Measurements from ENCODE around the gene RPLP2.

RPLP2 gene

GRCh38 chr11:852762-853161 lies 43.0 kb downstream of the RPLP2 start:
- no peaks in the 10 kb centered on the region for H3K9me3 ChIP-seq (ENCODE audit: control insufficient read depth in 1 of 2, low read length in 2 of 2)
- no peaks in the 10 kb centered on the region for H3K36me3 ChIP-seq (ENCODE audit: control insufficient read depth in 1 of 2, insufficient read depth in 2 of 2, low read length in 2 of 2)
- H3K4me3 ChIP-seq (ENCODE audit: low read depth in 1 of 2, low read length in 2 of 2) = no peak overlapping the region
- H3K4me1 ChIP-seq (ENCODE audit: control insufficient read depth in 1 of 2, insufficient read depth in 2 of 2, low read length in 2 of 2) = peaks cover 0 to 32% of the 10 kb centered on the region in 2 donors
- no peak overlapping the region for H3K27ac ChIP-seq (ENCODE audit: low read length)
- H3K27me3 ChIP-seq (ENCODE audit: low read depth, low read length) = no peaks in the 10 kb centered on the region

GRCh38 chr11:853682-854448 lies 44.1 kb downstream of the RPLP2 start:
- Histone ChIP-seq H3K4me3 (ENCODE audit: low read depth in 1 of 2, low read length in 2 of 2) (no peak overlapping the region), H3K9me3 (ENCODE audit: control insufficient read depth in 1 of 2, low read length in 2 of 2) (no peaks in the 10 kb centered on the region), H3K27me3 (ENCODE audit: low read depth, low read length) (no peaks in the 10 kb centered on the region), H3K36me3 (ENCODE audit: control insufficient read depth in 1 of 2, insufficient read depth in 2 of 2, low read length in 2 of 2) (no peaks in the 10 kb centered on the region), H3K27ac (ENCODE audit: low read length) (no peak overlapping the region), H3K4me1 (ENCODE audit: control insufficient read depth in 1 of 2, insufficient read depth in 2 of 2, low read length in 2 of 2) (peaks cover 0 to 27% of the 10 kb centered on the region in 2 donors)

- no peak overlapping the region for H3K27ac ChIP-seq (ENCODE audit: low read length)
- no peaks in the 10 kb centered on the region for H3K9me3 ChIP-seq (ENCODE audit: control insufficient read depth in 1 of 2, low read length in 2 of 2)
- no peaks in the 10 kb centered on the region for H3K36me3 ChIP-seq (ENCODE audit: control insufficient read depth in 1 of 2, insufficient read depth in 2 of 2, low read length in 2 of 2)
- no peak overlapping the region for H3K4me3 ChIP-seq (ENCODE audit: low read depth in 1 of 2, low read length in 2 of 2)
- H3K4me1 ChIP-seq (ENCODE audit: control insufficient read depth in 1 of 2, insufficient read depth in 2 of 2, low read length in 2 of 2) = peaks cover 0 to 31% of the 10 kb centered on the region in 2 donors
- H3K27me3 ChIP-seq (ENCODE audit: low read depth, low read length) = no peaks in the 10 kb centered on the region
Observed at GRCh38 chr11:854601-855329, 45.0 kb downstream of the RPLP2 start.

GRCh38 chr11:855330-855674 lies 45.5 kb downstream of the RPLP2 start:
- peaks cover 0 to 31% of the 10 kb centered on the region in 2 donors for H3K4me1 ChIP-seq (ENCODE audit: control insufficient read depth in 1 of 2, insufficient read depth in 2 of 2, low read length in 2 of 2)
- no peak overlapping the region for H3K4me3 ChIP-seq (ENCODE audit: low read depth in 1 of 2, low read length in 2 of 2)
- no peak overlapping the region for H3K27ac ChIP-seq (ENCODE audit: low read length)
- no peaks in the 10 kb centered on the region for H3K36me3 ChIP-seq (ENCODE audit: control insufficient read depth in 1 of 2, insufficient read depth in 2 of 2, low read length in 2 of 2)
- no peaks in the 10 kb centered on the region for H3K27me3 ChIP-seq (ENCODE audit: low read depth, low read length)
- no peaks in the 10 kb centered on the region for H3K9me3 ChIP-seq (ENCODE audit: control insufficient read depth in 1 of 2, low read length in 2 of 2)

GRCh38 chr11:855796-856195 lies 46.0 kb downstream of the RPLP2 start:
- Histone ChIP-seq H3K36me3 (ENCODE audit: control insufficient read depth in 1 of 2, insufficient read depth in 2 of 2, low read length in 2 of 2) (no peaks in the 10 kb centered on the region), H3K27me3 (ENCODE audit: low read depth, low read length) (no peaks in the 10 kb centered on the region), H3K9me3 (ENCODE audit: control insufficient read depth in 1 of 2, low read length in 2 of 2) (no peaks in the 10 kb centered on the region), H3K4me3 (ENCODE audit: low read depth in 1 of 2, low read length in 2 of 2) (no peak overlapping the region), H3K4me1 (ENCODE audit: control insufficient read depth in 1 of 2, insufficient read depth in 2 of 2, low read length in 2 of 2) (peaks cover 0 to 31% of the 10 kb centered on the region in 2 donors), H3K27ac (ENCODE audit: low read length) (no peak overlapping the region)

- Histone ChIP-seq H3K36me3 (ENCODE audit: control insufficient read depth in 1 of 2, insufficient read depth in 2 of 2, low read length in 2 of 2) (no peaks in the 10 kb centered on the region), H3K9me3 (ENCODE audit: control insufficient read depth in 1 of 2, low read length in 2 of 2) (no peaks in the 10 kb centered on the region), H3K4me3 (ENCODE audit: low read depth in 1 of 2, low read length in 2 of 2) (no peak overlapping the region), H3K27me3 (ENCODE audit: low read depth, low read length) (no peaks in the 10 kb centered on the region), H3K4me1 (ENCODE audit: control insufficient read depth in 1 of 2, insufficient read depth in 2 of 2, low read length in 2 of 2) (peaks cover 0 to 25% of the 10 kb centered on the region in 2 donors), H3K27ac (ENCODE audit: low read length) (no peak overlapping the region)
Observed at GRCh38 chr11:856397-856796, 46.6 kb downstream of the RPLP2 start.

GRCh38 chr11:858053-858761 lies 48.4 kb downstream of the RPLP2 start:
- no peak overlapping the region for H3K4me3 ChIP-seq (ENCODE audit: low read depth in 1 of 2, low read length in 2 of 2)
- no peaks in the 10 kb centered on the region for H3K9me3 ChIP-seq (ENCODE audit: control insufficient read depth in 1 of 2, low read length in 2 of 2)
- H3K36me3 ChIP-seq (ENCODE audit: control insufficient read depth in 1 of 2, insufficient read depth in 2 of 2, low read length in 2 of 2) = peaks cover 0 to 3% of the 10 kb centered on the region in 2 donors
- H3K27me3 ChIP-seq (ENCODE audit: low read depth, low read length) = no peaks in the 10 kb centered on the region
- H3K4me1 ChIP-seq (ENCODE audit: control insufficient read depth in 1 of 2, insufficient read depth in 2 of 2, low read length in 2 of 2) = peaks cover 0 to 22% of the 10 kb centered on the region in 2 donors
- no peak overlapping the region for H3K27ac ChIP-seq (ENCODE audit: low read length)

- Histone ChIP-seq H3K27me3 (ENCODE audit: low read depth, low read length) (no peaks in the 10 kb centered on the region), H3K4me1 (ENCODE audit: control insufficient read depth in 1 of 2, insufficient read depth in 2 of 2, low read length in 2 of 2) (peaks cover 0 to 22% of the 10 kb centered on the region in 2 donors), H3K4me3 (ENCODE audit: low read depth in 1 of 2, low read length in 2 of 2) (peak overlapping the region in 1 of 2 donors; percentile 61)
Observed at GRCh38 chr11:858762-859339, 49.1 kb downstream of the RPLP2 start.

GRCh38 chr11:859394-860131 lies 49.8 kb downstream of the RPLP2 start:
- no peak overlapping the region for H3K27ac ChIP-seq (ENCODE audit: low read length)
- H3K27me3 ChIP-seq (ENCODE audit: low read depth, low read length) = no peaks in the 10 kb centered on the region
- H3K4me3 ChIP-seq (ENCODE audit: low read depth in 1 of 2, low read length in 2 of 2) = peak overlapping the region in 1 of 2 donors; percentile 61
- H3K36me3 ChIP-seq (ENCODE audit: control insufficient read depth in 1 of 2, insufficient read depth in 2 of 2, low read length in 2 of 2) = peaks cover 0 to 17% of the 10 kb centered on the region in 2 donors
- H3K4me1 ChIP-seq (ENCODE audit: control insufficient read depth in 1 of 2, insufficient read depth in 2 of 2, low read length in 2 of 2) = peaks cover 0 to 22% of the 10 kb centered on the region in 2 donors
- no peaks in the 10 kb centered on the region for H3K9me3 ChIP-seq (ENCODE audit: control insufficient read depth in 1 of 2, low read length in 2 of 2)

More at GRCh38 chr11:858762-859339, 49.1 kb downstream of the RPLP2 start:
- Histone ChIP-seq H3K27ac (ENCODE audit: low read length) (no peak overlapping the region), H3K36me3 (ENCODE audit: control insufficient read depth in 1 of 2, insufficient read depth in 2 of 2, low read length in 2 of 2) (peaks cover 0 to 10% of the 10 kb centered on the region in 2 donors), H3K9me3 (ENCODE audit: control insufficient read depth in 1 of 2, low read length in 2 of 2) (no peaks in the 10 kb centered on the region)

GRCh38 chr11:860234-861104 lies 50.7 kb downstream of the RPLP2 start:
- Histone ChIP-seq H3K27me3 (ENCODE audit: low read depth, low read length) (no peaks in the 10 kb centered on the region), H3K27ac (ENCODE audit: low read length) (no peak overlapping the region), H3K36me3 (ENCODE audit: control insufficient read depth in 1 of 2, insufficient read depth in 2 of 2, low read length in 2 of 2) (peaks cover 0 to 25% of the 10 kb centered on the region in 2 donors), H3K9me3 (ENCODE audit: control insufficient read depth in 1 of 2, low read length in 2 of 2) (no peaks in the 10 kb centered on the region), H3K4me1 (ENCODE audit: control insufficient read depth in 1 of 2, insufficient read depth in 2 of 2, low read length in 2 of 2) (peaks cover 0 to 22% of the 10 kb centered on the region in 2 donors), H3K4me3 (ENCODE audit: low read depth in 1 of 2, low read length in 2 of 2) (peak overlapping the region in 1 of 2 donors; percentile 61)
